GM19324 (cell line): Measurements from ENCODE around the gene ERRFI1.
"Not testable (repeated sequence)": the region's sequence is repeated elsewhere in the genome, so short reads cannot be mapped to it uniquely, and the experiment has no call there.

Experiments
- ATAC-seq: cut with Tn5 transposase; IDR thresholded peaks from one replicate; pipeline ENCODE4 v1.9.1; 2021; ENCODE audit warnings: mild to moderate bottlenecking, moderate library complexity; ENCODE audit not compliant: unreplicated experiment, low FRiP score

Gene ERRFI1

GRCh38 chr1:8026153-8026975 is at the start of gene ERRFI1:
TSS of gene ERRFI1 (minus strand) at chr1:8026309. CDS start at chr1:8015619, 10,690 bp downstream.
- ATAC-seq = peak; percentile 92

GRCh38 chr1:8075511-8076051 is 49.5 kb upstream of the ERRFI1 start:
- ATAC-seq = no peak

GRCh38 chr1:8073112-8073855 is 47.2 kb upstream of the ERRFI1 start:
- no peak for ATAC-seq

- no peak for ATAC-seq
Observed at GRCh38 chr1:8070381-8070811, 44.3 kb upstream of the ERRFI1 start.

- ATAC-seq = not testable (repeated sequence)
Observed at GRCh38 chr1:8069614-8070320, 43.7 kb upstream of the ERRFI1 start.

- no peak for ATAC-seq
Observed at GRCh38 chr1:8065369-8065768, 39.3 kb upstream of the ERRFI1 start.

GRCh38 chr1:8063298-8064036 is 37.4 kb upstream of the ERRFI1 start:
- ATAC-seq = no peak

GRCh38 chr1:8062861-8063260 is 36.8 kb upstream of the ERRFI1 start:
- no peak for ATAC-seq

GRCh38 chr1:8061673-8062386 is 35.7 kb upstream of the ERRFI1 start:
- ATAC-seq = no peak

- ATAC-seq = no peak
Observed at GRCh38 chr1:8061210-8061609, 35.1 kb upstream of the ERRFI1 start.

- ATAC-seq = no peak
Observed at GRCh38 chr1:8059161-8059622, 33.1 kb upstream of the ERRFI1 start.

GRCh38 chr1:8057779-8058178 is 31.7 kb upstream of the ERRFI1 start:
- not testable (repeated sequence) for ATAC-seq

GRCh38 chr1:8055973-8056372 is 29.9 kb upstream of the ERRFI1 start:
- ATAC-seq = no peak

- no peak for ATAC-seq
Observed at GRCh38 chr1:8053878-8054567, 27.9 kb upstream of the ERRFI1 start.

- no peak for ATAC-seq
Observed at GRCh38 chr1:8051650-8052049, 25.5 kb upstream of the ERRFI1 start.

GRCh38 chr1:8049229-8049628 is 23.1 kb upstream of the ERRFI1 start:
- ATAC-seq = not testable (repeated sequence)

- ATAC-seq = no peak
Observed at GRCh38 chr1:8047686-8048445, 21.8 kb upstream of the ERRFI1 start.

GRCh38 chr1:8047112-8047511 is 21.0 kb upstream of the ERRFI1 start:
- no peak for ATAC-seq
